HG03196 (cell line): ENCODE measurements around the gene SIK3.

Experiments
- ATAC-seq: cut with Tn5 transposase; IDR thresholded peaks from one replicate; pipeline ENCODE4 v1.9.1; 2021; ENCODE audit not compliant: unreplicated experiment

Gene SIK3

GRCh38 chr11:116830184-116830912, 267.9 kb downstream of the SIK3 start:
- ATAC-seq = no peak

GRCh38 chr11:116829525-116830183, 268.6 kb downstream of the SIK3 start, which contains the start of gene APOC3:
Gene APOC3 (plus strand): TSS chr11:116829907. CDS start chr11:116830583, 676 bp downstream.
- ATAC-seq = no peak

GRCh38 chr11:116828632-116829524, 269.4 kb downstream of the SIK3 start:
- ATAC-seq = no peak

- no peak for ATAC-seq
Observed at GRCh38 chr11:116827461-116827860, 270.8 kb downstream of the SIK3 start.

- ATAC-seq = no peak
Observed at GRCh38 chr11:116826751-116827431, 271.3 kb downstream of the SIK3 start.

- ATAC-seq = no peak
Observed at GRCh38 chr11:116825854-116826750, 272.1 kb downstream of the SIK3 start.

GRCh38 chr11:116825434-116825833, 272.8 kb downstream of the SIK3 start:
- ATAC-seq = no peak

GRCh38 chr11:116823031-116823843, 275.0 kb downstream of the SIK3 start, which contains the start of gene APOA4:
Gene APOA4 (minus strand): TSS chr11:116823304. CDS start chr11:116823191, 113 bp downstream.
- ATAC-seq = no peak

- ATAC-seq = no peak
Observed at GRCh38 chr11:116822575-116822974, 275.7 kb downstream of the SIK3 start.

- no peak for ATAC-seq
Observed at GRCh38 chr11:116821050-116821918, 276.9 kb downstream of the SIK3 start.

- no peak for ATAC-seq
Observed at GRCh38 chr11:116819049-116819448, 279.2 kb downstream of the SIK3 start.

- ATAC-seq = no peak
Observed at GRCh38 chr11:116814502-116814901, 283.7 kb downstream of the SIK3 start.

- no peak for ATAC-seq
Observed at GRCh38 chr11:116813781-116814471, 284.3 kb downstream of the SIK3 start.

- ATAC-seq = no peak
Observed at GRCh38 chr11:116813170-116813569, 285.1 kb downstream of the SIK3 start.

- ATAC-seq = no peak
Observed at GRCh38 chr11:116812109-116812508, 286.1 kb downstream of the SIK3 start.

- ATAC-seq = no peak
Observed at GRCh38 chr11:116811194-116811593, 287.0 kb downstream of the SIK3 start.
